ENCODE results near the gene PPP1CA. TPM values are rescaled to one million over a fixed set of nuclear protein-coding genes. Genes with fewer than 3 reads are reported as not detected.

The PPP1CA gene
- total RNA-seq, 4 donors from 2014 or later: 146 to 202 (median 185) TPM

GRCh38 chr11:67364169-67364568, 37.5 kb downstream of the PPP1CA start:
- no peak for DNase-seq
- WGBS, 2 donors: 70 to 91% methylated on average over 3 of the region's 3 CpGs
- no peaks in the 10 kb centered on the region for H3K27me3 ChIP-seq
- no peak overlapping the region for H3K27ac ChIP-seq
- peaks cover 0 to 16% (median 0%) of the 10 kb centered on the region in 3 donors for H3K36me3 ChIP-seq
- peaks cover 22 to 57% (median 27%) of the 10 kb centered on the region in 3 donors for H3K4me1 ChIP-seq
- no peak overlapping the region for H3K4me3 ChIP-seq
- no peaks in the 10 kb centered on the region for H3K9me3 ChIP-seq
- TF ChIP-seq CTCF (IDR thresholded peaks at IDR 0.05) (no peak), POLR2A (IDR thresholded peaks at IDR 0.05) (no peak)
- intact Hi-C loops (cut with DNase I): no loop called here

- H3K27me3 ChIP-seq: no peaks in the 10 kb centered on the region
- peaks cover 37 to 55% (median 43%) of the 10 kb centered on the region in 3 donors for H3K4me1 ChIP-seq
- no peaks in the 10 kb centered on the region for H3K9me3 ChIP-seq
- H3K36me3 ChIP-seq: no peaks in the 10 kb centered on the region
- peak overlapping the region in 2 of 4 donors; percentile 99 to 100 for H3K27ac ChIP-seq
- 78 to 89% methylated on average over 9 to 12 of the region's 12 CpGs for WGBS, 2 donors
- H3K4me3 ChIP-seq: no peak overlapping the region
- intact Hi-C loops (cut with DNase I): no loop called here
- TF ChIP-seq POLR2A (IDR thresholded peaks at IDR 0.05): no peak
- no peak for TF ChIP-seq CTCF (IDR thresholded peaks at IDR 0.05)
- DNase-seq: no peak
Measured at GRCh38 chr11:67357831-67358670, 43.6 kb downstream of the PPP1CA start.

- Histone ChIP-seq H3K27ac (peak overlapping the region; percentile 97 to 100 (median 100)), H3K27me3 (no peaks in the 10 kb centered on the region), H3K9me3 (no peaks in the 10 kb centered on the region), H3K36me3 (no peaks in the 10 kb centered on the region), H3K4me1 (peaks cover 44 to 62% (median 49%) of the 10 kb centered on the region in 3 donors), H3K4me3 (no peak overlapping the region)
- DNase-seq: no peak
- peak; percentile 86 to 97 (median 96) for TF ChIP-seq CTCF (IDR thresholded peaks at IDR 0.05)
- TF ChIP-seq POLR2A (IDR thresholded peaks at IDR 0.05): no peak
- intact Hi-C loops (cut with DNase I): no loop called here
- 10 to 23% methylated on average over 1 to 3 of the region's 3 CpGs for WGBS, 2 donors
Measured at GRCh38 chr11:67356864-67357561, 44.6 kb downstream of the PPP1CA start.

- peaks cover 49 to 64% (median 55%) of the 10 kb centered on the region in 3 donors for H3K4me1 ChIP-seq
- H3K4me3 ChIP-seq: no peak overlapping the region
- WGBS, 2 donors: 36 to 56% methylated on average over 4 of the region's 4 CpGs
- intact Hi-C loops (cut with DNase I): no loop called here
- H3K9me3 ChIP-seq: no peaks in the 10 kb centered on the region
- peak overlapping the region; percentile 97 to 100 (median 100) for H3K27ac ChIP-seq
- TF ChIP-seq CTCF (IDR thresholded peaks at IDR 0.05) (no peak), POLR2A (IDR thresholded peaks at IDR 0.05) (no peak)
- H3K27me3 ChIP-seq: no peaks in the 10 kb centered on the region
- no peak for DNase-seq
- H3K36me3 ChIP-seq: no peaks in the 10 kb centered on the region
Measured at GRCh38 chr11:67356387-67356863, 45.2 kb downstream of the PPP1CA start.
